Measurements from ENCODE around the gene SEMA5B.

DNA sequence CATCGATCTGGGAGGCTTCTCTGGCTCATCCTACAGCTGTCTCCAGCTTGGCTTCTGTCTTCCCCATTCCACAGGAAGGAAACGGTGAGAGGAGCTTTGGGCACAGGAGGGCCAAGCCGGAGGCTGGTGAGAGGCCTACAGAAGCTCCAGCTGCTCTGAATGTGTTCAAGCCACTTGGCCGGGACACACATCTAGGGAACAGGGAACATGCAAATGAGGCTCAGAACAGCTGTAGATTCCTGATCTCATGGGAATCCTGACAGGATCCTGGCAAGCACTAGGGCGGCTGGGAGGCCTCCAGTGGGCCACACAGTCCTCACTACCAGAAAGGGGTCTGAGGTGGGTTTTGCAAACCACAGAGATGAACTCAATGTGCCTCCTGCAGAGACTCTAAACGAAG lies 13.7 kb downstream of the SEMA5B start:
- TF ChIP-seq POLR2A (IDR thresholded peaks at IDR 0.05), result no peak
- TF ChIP-seq, protein P1, sequence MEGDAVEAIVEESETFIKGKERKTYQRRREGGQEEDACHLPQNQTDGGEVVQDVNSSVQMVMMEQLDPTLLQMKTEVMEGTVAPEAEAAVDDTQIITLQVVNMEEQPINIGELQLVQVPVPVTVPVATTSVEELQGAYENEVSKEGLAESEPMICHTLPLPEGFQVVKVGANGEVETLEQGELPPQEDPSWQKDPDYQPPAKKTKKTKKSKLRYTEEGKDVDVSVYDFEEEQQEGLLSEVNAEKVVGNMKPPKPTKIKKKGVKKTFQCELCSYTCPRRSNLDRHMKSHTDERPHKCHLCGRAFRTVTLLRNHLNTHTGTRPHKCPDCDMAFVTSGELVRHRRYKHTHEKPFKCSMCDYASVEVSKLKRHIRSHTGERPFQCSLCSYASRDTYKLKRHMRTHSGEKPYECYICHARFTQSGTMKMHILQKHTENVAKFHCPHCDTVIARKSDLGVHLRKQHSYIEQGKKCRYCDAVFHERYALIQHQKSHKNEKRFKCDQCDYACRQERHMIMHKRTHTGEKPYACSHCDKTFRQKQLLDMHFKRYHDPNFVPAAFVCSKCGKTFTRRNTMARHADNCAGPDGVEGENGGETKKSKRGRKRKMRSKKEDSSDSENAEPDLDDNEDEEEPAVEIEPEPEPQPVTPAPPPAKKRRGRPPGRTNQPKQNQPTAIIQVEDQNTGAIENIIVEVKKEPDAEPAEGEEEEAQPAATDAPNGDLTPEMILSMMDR (IDR thresholded peaks at IDR 0.05), result no peak
